ENCODE measurements around the gene UCMA.

- TF ChIP-seq, protein P1, sequence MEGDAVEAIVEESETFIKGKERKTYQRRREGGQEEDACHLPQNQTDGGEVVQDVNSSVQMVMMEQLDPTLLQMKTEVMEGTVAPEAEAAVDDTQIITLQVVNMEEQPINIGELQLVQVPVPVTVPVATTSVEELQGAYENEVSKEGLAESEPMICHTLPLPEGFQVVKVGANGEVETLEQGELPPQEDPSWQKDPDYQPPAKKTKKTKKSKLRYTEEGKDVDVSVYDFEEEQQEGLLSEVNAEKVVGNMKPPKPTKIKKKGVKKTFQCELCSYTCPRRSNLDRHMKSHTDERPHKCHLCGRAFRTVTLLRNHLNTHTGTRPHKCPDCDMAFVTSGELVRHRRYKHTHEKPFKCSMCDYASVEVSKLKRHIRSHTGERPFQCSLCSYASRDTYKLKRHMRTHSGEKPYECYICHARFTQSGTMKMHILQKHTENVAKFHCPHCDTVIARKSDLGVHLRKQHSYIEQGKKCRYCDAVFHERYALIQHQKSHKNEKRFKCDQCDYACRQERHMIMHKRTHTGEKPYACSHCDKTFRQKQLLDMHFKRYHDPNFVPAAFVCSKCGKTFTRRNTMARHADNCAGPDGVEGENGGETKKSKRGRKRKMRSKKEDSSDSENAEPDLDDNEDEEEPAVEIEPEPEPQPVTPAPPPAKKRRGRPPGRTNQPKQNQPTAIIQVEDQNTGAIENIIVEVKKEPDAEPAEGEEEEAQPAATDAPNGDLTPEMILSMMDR (IDR thresholded peaks at IDR 0.05) = no peak
- no peak for TF ChIP-seq POLR2A (IDR thresholded peaks at IDR 0.05)
- no peak for TF ChIP-seq EP300 (IDR thresholded peaks at IDR 0.05; ENCODE audit: low read depth)
- TF ChIP-seq POLR2AphosphoS5 (IDR thresholded peaks at IDR 0.05) = no peak
These were observed 49.9 kb downstream of the UCMA start for GRCh38 chr10:13184276-13184675.
